ENCODE results near the gene MXD3.

Gene MXD3

GRCh38 chr5:177354711-177355110, 43.0 kb upstream of the MXD3 start:
- no peak for ATAC-seq
- TF ChIP-seq OSR1 (CRISPR knock-in tag; IDR thresholded peaks at IDR 0.05) (no peak), PPARA (CRISPR knock-in tag; IDR thresholded peaks at IDR 0.05; ENCODE audit: borderline replicate concordance) (no peak), ESRRG (CRISPR knock-in tag; IDR thresholded peaks at IDR 0.05) (no peak), PATZ1 (CRISPR knock-in tag; IDR thresholded peaks at IDR 0.05; ENCODE audit: borderline replicate concordance) (no peak), BACH2 (CRISPR knock-in tag; IDR thresholded peaks at IDR 0.05; ENCODE audit: borderline replicate concordance) (no peak), ZFP30 (CRISPR knock-in tag; IDR thresholded peaks at IDR 0.05) (no peak), ZNF70 (CRISPR knock-in tag; IDR thresholded peaks at IDR 0.05) (no peak), ZNF8 (CRISPR knock-in tag; IDR thresholded peaks at IDR 0.05) (no peak), ISL1 (CRISPR knock-in tag; IDR thresholded peaks at IDR 0.05) (no peak), CSRNP3 (CRISPR knock-in tag; IDR thresholded peaks at IDR 0.05) (no peak), ZFP3 (CRISPR knock-in tag; IDR thresholded peaks at IDR 0.05) (no peak), ARNTL (CRISPR knock-in tag; IDR thresholded peaks at IDR 0.05; ENCODE audit: borderline replicate concordance, low read depth) (no peak), TCF4 (CRISPR knock-in tag; IDR thresholded peaks at IDR 0.05; ENCODE audit: borderline replicate concordance) (no peak), RARB (CRISPR knock-in tag; IDR thresholded peaks at IDR 0.05) (no peak), CSDC2 (CRISPR knock-in tag; IDR thresholded peaks at IDR 0.05) (no peak), ZNF565 (CRISPR knock-in tag; conservative IDR thresholded peaks at IDR 0.05; ENCODE audit: low read depth) (no peak), ZC3H10 (CRISPR knock-in tag; IDR thresholded peaks at IDR 0.05) (no peak)
- TF ChIP-seq, protein P1, sequence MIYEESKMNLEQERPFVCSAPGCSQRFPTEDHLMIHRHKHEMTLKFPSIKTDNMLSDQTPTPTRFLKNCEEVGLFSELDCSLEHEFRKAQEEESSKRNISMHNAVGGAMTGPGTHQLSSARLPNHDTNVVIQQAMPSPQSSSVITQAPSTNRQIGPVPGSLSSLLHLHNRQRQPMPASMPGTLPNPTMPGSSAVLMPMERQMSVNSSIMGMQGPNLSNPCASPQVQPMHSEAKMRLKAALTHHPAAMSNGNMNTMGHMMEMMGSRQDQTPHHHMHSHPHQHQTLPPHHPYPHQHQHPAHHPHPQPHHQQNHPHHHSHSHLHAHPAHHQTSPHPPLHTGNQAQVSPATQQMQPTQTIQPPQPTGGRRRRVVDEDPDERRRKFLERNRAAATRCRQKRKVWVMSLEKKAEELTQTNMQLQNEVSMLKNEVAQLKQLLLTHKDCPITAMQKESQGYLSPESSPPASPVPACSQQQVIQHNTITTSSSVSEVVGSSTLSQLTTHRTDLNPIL (CRISPR knock-in tag; IDR thresholded peaks at IDR 0.05; ENCODE audit: low read depth), result no peak
- TF ChIP-seq, protein P2, sequence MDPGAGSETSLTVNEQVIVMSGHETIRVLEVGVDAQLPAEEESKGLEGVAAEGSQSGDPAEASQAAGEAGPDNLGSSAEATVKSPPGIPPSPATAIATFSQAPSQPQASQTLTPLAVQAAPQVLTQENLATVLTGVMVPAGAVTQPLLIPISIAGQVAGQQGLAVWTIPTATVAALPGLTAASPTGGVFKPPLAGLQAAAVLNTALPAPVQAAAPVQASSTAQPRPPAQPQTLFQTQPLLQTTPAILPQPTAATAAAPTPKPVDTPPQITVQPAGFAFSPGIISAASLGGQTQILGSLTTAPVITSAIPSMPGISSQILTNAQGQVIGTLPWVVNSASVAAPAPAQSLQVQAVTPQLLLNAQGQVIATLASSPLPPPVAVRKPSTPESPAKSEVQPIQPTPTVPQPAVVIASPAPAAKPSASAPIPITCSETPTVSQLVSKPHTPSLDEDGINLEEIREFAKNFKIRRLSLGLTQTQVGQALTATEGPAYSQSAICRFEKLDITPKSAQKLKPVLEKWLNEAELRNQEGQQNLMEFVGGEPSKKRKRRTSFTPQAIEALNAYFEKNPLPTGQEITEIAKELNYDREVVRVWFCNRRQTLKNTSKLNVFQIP (CRISPR knock-in tag; IDR thresholded peaks at IDR 0.05; ENCODE audit: borderline replicate concordance, low read depth), result no peak
- TF ChIP-seq, protein P3, sequence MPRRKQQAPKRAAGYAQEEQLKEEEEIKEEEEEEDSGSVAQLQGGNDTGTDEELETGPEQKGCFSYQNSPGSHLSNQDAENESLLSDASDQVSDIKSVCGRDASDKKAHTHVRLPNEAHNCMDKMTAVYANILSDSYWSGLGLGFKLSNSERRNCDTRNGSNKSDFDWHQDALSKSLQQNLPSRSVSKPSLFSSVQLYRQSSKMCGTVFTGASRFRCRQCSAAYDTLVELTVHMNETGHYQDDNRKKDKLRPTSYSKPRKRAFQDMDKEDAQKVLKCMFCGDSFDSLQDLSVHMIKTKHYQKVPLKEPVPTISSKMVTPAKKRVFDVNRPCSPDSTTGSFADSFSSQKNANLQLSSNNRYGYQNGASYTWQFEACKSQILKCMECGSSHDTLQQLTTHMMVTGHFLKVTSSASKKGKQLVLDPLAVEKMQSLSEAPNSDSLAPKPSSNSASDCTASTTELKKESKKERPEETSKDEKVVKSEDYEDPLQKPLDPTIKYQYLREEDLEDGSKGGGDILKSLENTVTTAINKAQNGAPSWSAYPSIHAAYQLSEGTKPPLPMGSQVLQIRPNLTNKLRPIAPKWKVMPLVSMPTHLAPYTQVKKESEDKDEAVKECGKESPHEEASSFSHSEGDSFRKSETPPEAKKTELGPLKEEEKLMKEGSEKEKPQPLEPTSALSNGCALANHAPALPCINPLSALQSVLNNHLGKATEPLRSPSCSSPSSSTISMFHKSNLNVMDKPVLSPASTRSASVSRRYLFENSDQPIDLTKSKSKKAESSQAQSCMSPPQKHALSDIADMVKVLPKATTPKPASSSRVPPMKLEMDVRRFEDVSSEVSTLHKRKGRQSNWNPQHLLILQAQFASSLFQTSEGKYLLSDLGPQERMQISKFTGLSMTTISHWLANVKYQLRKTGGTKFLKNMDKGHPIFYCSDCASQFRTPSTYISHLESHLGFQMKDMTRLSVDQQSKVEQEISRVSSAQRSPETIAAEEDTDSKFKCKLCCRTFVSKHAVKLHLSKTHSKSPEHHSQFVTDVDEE (CRISPR knock-in tag; IDR thresholded peaks at IDR 0.05), result no peak

GRCh38 chr5:177354256-177354655, 42.6 kb upstream of the MXD3 start:
- ATAC-seq, result no peak
- peak; percentile 86 for TF ChIP-seq ZFP3 (CRISPR knock-in tag; IDR thresholded peaks at IDR 0.05)
- TF ChIP-seq SNAI2 (CRISPR knock-in tag; IDR thresholded peaks at IDR 0.05), result no peak

GRCh38 chr5:177353093-177353492, 41.4 kb upstream of the MXD3 start:
- TF ChIP-seq RARB (CRISPR knock-in tag; IDR thresholded peaks at IDR 0.05) (no peak), SNAI2 (CRISPR knock-in tag; IDR thresholded peaks at IDR 0.05) (no peak), BACH2 (CRISPR knock-in tag; IDR thresholded peaks at IDR 0.05; ENCODE audit: borderline replicate concordance) (no peak), CSDC2 (CRISPR knock-in tag; IDR thresholded peaks at IDR 0.05) (no peak), ZC3H10 (CRISPR knock-in tag; IDR thresholded peaks at IDR 0.05) (no peak), ARNTL (CRISPR knock-in tag; IDR thresholded peaks at IDR 0.05; ENCODE audit: borderline replicate concordance, low read depth) (no peak), ESRRG (CRISPR knock-in tag; IDR thresholded peaks at IDR 0.05) (no peak), OSR1 (CRISPR knock-in tag; IDR thresholded peaks at IDR 0.05) (no peak), PPARA (CRISPR knock-in tag; IDR thresholded peaks at IDR 0.05; ENCODE audit: borderline replicate concordance) (no peak)
- TF ChIP-seq, protein P2 (CRISPR knock-in tag; IDR thresholded peaks at IDR 0.05; ENCODE audit: borderline replicate concordance, low read depth), result no peak

More at GRCh38 chr5:177353093-177353492, 41.4 kb upstream of the MXD3 start:
- no peak for ATAC-seq
